Measurements from ENCODE around the gene APCDD1.

The APCDD1 gene

GRCh38 chr18:10453806-10454680 is at the start of gene APCDD1:
APCDD1 (plus strand) TSS chr18:10454635; CDS start chr18:10454982, 347 bp downstream.
- DNase-seq (ENCODE audit: low read depth in 2 of 2): no peak

GRCh38 chr18:10405014-10405493 is 49.4 kb upstream of the APCDD1 start:
- no peak for DNase-seq (ENCODE audit: low read depth in 2 of 2)

GRCh38 chr18:10405816-10406663 is 48.4 kb upstream of the APCDD1 start:
- DNase-seq (ENCODE audit: low read depth in 2 of 2): no peak

GRCh38 chr18:10408131-10408530 is 46.3 kb upstream of the APCDD1 start:
- DNase-seq (ENCODE audit: low read depth in 2 of 2): no peak

- DNase-seq (ENCODE audit: low read depth in 2 of 2): no peak
These were observed 45.4 kb upstream of the APCDD1 start for GRCh38 chr18:10409041-10409440.

DNA sequence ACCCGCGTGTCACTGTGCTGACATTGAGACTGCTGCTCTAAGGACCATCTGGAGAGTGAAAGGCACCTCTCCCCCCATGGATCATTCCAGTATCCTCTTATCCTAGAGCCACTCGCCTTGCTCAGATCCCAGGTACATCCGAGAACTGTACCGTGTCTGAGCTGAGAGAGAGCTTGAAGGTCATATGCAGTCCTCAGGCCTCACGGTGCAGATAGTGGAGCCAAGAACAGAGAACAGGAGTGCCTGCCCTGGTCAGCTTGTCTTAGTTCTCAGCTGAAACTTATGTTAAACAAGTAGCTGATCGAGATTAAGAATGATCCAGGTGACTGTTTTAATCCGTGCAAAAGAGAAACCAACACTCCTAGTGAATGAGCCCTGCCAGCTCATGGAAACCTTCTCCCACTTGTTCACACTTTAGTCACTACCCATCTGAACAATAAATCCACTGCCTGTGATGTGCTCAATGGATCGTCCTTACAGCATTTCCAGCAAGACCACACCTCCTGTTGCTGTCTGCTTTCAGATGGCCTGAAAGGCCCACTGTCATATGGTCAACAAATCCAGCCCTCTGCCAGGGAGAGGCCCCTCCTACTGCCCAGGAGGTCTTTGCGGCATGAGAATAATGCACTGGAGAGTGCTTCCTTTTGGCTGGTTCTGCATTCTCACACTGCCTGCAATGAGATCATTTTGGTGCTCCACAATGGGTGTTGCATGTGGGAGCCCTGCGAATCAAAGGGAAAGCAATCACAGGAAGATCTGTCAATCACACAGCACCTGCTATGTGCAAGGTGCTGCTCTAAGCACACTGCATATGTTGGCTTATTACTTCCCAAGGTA is 43.7 kb upstream of the APCDD1 start:
- DNase-seq (ENCODE audit: low read depth in 2 of 2): no peak

- DNase-seq (ENCODE audit: low read depth in 2 of 2): no peak
These were observed 41.5 kb upstream of the APCDD1 start for GRCh38 chr18:10412933-10413332.

DNA sequence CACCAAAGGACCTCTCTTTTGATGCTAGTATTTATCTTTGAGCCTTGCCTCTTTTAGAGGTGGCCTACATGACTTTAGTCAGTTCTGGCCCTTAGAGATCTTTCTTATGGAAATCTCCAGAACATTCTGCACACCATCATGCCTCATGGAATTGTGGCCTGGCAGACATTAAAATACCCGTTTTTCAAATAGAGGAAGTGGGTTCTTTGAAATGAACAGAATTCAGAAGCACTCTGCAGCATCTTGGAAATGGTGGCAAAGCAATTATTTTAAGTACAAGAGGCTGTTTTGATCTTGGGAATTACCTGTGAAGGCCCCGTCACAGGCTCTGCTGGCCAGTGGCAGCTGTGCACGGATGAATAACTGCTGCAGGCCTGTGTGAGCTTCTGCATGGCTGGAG is 40.7 kb upstream of the APCDD1 start:
- DNase-seq (ENCODE audit: low read depth in 2 of 2): no peak

GRCh38 chr18:10414293-10414842 is 40.1 kb upstream of the APCDD1 start:
- DNase-seq (ENCODE audit: low read depth in 2 of 2): no peak

DNA sequence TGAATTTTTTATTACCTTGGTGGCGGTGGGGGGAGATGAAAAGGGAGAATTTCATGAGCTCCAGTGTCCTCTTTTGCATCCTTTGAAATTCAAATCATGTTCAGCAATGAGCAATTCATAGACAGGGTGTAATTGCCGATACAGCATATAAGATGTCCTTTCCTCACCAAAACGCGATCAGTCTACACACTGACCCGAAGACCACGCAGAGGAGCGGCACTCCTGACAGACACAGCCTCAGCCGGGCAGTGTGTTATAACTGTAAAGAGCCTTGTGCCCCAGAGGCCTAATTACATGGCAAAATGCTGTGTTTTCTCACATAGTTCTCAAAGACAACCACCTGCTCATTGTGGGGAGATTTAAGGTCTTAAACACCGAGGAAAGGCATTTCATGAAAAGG is 38.4 kb upstream of the APCDD1 start:
- no peak for DNase-seq (ENCODE audit: low read depth in 2 of 2)

DNA sequence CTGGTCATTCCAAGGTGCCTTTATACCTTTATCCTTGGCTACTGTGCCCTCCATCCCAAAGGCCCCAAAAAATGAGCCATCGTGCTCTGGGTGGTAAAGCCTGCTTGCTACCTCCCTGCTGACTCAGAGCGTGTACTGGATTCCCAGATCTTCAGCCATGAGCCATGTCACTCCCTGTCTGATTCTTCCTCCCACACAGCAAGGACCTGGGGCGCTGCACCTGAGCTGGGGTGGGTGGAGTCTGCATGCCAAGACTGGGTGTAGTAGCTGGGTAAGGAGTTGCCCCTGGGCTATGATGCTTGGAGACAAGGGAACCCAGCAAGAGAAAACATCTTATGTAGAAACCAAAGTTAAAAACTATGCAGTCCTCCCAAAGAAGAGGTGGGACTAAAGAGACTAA is 37.2 kb upstream of the APCDD1 start:
- DNase-seq (ENCODE audit: low read depth in 2 of 2): no peak

- DNase-seq (ENCODE audit: low read depth in 2 of 2): no peak
These were observed 36.8 kb upstream of the APCDD1 start for GRCh38 chr18:10417664-10418063.

DNA sequence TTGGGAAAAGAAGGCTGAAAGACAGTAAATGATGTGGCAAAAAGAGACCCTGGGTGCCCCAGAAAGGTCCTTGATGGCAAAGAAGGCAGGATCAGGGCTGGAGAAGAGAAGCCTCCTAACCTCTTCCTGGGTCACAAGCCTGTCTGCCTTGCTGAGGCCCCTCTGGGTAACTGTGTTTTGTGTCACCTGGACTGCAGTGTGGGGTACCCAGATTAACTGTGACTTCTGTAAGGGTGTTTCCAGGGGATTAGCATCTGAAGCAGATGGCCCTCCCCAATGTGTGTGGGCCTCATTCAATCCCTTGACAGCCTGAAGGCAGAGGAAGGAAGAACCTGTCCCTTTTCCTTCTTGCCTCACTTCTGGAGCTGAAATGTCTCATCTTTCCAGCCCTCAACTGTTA is 35.6 kb upstream of the APCDD1 start:
- DNase-seq (ENCODE audit: low read depth in 2 of 2): no peak

DNA sequence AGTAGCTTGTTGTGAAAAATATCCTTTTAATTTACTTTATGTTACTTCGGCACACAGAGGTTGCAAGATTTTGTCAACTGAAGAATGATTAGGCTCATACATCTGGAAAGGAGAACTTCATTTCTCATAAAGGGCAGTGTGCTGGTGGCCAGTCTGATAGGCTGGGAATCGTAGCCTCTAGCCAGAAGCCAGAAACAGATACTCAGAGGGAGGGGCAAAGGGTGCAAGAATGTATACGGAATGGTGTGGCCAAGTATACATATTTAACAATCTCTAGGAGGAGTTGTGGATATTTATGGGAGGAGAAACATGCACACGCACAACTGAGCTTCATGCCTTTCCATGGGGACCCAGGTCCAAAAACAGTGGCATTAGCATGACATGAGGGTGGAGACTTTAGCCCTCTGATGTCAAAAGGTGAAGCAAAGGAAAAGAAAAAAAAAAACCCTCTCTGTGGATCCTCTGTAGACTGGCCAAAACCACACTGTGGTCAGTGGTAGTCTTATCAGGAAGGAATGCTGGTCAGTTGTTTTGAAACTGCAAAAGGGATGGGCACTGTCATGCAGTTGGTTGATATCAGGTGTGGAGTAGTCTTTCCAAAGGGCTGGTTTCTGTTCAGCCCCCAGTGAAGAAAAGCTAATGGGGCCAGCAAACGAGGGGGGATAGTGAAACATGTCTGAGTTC is 34.9 kb upstream of the APCDD1 start:
- no peak for DNase-seq (ENCODE audit: low read depth in 2 of 2)

DNA sequence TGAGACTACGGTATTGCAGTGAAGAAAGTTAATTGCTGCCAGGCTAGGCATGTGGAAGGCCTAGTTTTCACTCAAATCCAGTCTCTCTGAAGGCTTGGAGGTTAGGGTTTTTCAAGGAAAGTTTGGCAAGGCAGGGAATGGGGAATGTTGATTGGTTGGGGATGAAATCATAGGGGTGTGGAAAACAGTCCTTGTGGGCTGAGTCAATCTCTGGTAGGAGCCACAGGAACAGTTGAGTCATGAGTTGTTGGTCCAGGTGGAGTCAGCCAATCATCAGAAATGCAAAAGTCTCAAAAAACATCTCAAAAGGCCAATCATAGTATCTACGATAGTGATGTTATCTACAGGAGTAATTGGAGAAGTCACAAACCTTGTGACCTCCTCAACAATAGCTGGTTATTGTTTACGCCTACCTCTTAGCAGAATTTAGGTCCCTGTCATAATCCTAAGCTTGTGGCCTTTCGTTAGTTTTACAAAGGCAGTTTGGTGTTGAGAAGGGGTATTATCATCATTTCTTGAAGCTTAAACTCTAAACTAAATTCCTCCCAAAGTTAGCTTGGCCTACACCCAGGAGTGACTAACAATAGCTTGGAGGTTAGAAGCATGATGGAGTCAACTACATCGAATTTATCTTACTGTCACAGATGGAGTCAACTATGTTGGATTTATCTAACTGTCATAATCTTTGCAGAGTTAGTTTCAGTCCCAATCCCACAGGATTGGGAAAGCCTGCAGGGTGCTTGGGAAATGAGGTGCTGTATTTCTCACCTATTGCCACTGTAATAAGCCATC is 33.7 kb upstream of the APCDD1 start:
- DNase-seq (ENCODE audit: low read depth in 2 of 2): no peak

DNA sequence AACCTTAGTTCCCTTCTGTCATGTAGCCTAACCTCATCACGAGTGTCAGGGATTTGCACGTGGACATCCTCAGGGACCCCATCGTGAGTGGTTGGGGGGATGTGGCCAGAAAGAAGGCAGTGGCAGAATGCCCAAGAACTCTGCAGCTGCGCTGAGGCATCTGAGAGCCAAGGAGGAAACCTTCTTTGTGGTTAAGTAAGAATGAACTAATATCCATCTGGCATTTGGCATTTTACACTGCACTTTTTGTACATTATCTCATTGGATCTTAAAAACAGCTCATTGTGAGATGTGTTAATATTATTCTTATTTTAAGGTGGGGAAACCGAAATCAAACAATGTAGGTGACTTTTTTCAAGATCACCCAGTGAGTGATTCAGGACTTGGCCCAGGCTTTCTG is 32.6 kb upstream of the APCDD1 start:
- no peak for DNase-seq (ENCODE audit: low read depth in 2 of 2)

GRCh38 chr18:10422731-10423130 is 31.7 kb upstream of the APCDD1 start:
- no peak for DNase-seq (ENCODE audit: low read depth in 2 of 2)

DNA sequence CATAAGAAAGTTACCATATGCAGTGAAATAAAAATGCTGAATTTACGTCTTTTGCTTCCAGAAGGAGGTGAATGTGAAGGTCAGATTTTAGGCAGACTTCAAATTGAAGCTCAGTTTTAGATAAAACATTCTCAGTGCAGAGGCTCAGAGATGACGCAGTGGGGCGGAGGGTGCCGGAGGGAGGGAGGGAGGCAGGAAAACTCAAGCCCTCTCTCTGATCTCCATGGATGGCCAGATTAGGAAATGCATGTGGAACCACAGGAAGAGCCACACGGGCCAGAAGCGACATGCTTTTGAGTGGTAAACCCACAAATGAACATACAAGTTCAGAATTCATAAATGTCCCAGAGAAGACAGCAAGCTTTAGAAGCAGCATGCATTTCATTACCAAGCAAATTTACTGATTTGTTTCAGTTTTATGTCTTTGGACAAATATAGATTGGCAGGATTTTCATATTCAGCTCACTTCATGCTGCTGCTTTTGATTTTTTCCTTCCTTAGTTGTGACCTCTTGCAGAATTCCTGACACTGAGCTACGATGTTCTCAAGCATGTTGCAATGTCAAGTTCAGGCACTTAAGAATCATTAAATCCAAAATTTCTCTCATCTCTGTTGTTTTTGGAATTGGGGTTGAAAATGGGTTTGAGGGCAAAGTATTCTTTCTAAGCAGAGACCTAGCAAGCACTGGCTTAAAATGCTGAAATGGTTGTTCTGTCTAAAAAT is 29.7 kb upstream of the APCDD1 start:
- DNase-seq (ENCODE audit: low read depth in 2 of 2): no peak

- DNase-seq (ENCODE audit: low read depth in 2 of 2): no peak
These were observed 23.8 kb upstream of the APCDD1 start for GRCh38 chr18:10430677-10431076.
